SHP77 treated with DMSO at 0.1 percent for 48 hours (cell line): ENCODE results near the gene MEX3A.

ENCODE experiments used
- DNase-seq: peaks from one replicate; lab custom pipeline; 2025; lab: John Stamatoyannopoulos, UW

Gene MEX3A

GRCh38 chr1:156102633-156103511, 20.6 kb upstream of the MEX3A start:
- no peak for DNase-seq

- no peak for DNase-seq
Measured at GRCh38 chr1:156101880-156102279, 19.6 kb upstream of the MEX3A start.

- no peak for DNase-seq
Measured at GRCh38 chr1:156100205-156100995, 18.1 kb upstream of the MEX3A start.

GRCh38 chr1:156099282-156099681, 17.0 kb upstream of the MEX3A start:
- no peak for DNase-seq

- DNase-seq: no peak
Measured at GRCh38 chr1:156098784-156099183, 16.5 kb upstream of the MEX3A start.

DNA sequence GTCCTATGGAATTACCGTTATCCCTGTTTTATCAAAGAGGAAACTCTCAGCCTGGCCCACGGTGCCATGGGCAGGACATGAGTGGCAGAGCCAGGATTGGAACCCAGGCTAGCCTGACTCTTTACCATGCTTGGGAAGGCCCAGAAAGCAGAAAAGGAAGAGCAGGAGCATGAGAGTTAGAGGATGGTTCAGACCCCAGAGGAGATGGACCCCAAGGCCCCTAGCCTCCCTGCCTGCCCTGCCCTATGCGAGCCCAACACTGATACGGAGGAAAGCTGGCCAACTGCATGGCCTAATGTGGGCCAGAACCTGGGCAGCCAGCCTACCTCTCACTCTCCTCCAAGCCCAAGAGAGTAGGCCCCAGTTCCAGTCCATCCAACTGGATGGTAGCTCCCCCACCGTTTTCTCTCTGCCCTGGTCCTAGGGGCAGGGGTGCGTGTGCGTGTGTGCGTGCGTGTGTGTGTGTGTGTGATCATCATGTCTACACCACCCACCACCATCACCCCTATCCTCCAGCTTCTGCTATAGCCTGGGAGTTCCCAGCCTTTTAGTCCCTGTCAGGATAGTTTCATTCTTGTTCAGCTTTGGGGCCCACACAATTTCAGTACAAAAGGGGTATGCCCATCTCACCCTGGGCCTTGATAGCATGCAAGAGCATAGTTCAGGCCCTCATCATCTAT, 15.4 kb upstream of the MEX3A start:
- no peak for DNase-seq

DNA sequence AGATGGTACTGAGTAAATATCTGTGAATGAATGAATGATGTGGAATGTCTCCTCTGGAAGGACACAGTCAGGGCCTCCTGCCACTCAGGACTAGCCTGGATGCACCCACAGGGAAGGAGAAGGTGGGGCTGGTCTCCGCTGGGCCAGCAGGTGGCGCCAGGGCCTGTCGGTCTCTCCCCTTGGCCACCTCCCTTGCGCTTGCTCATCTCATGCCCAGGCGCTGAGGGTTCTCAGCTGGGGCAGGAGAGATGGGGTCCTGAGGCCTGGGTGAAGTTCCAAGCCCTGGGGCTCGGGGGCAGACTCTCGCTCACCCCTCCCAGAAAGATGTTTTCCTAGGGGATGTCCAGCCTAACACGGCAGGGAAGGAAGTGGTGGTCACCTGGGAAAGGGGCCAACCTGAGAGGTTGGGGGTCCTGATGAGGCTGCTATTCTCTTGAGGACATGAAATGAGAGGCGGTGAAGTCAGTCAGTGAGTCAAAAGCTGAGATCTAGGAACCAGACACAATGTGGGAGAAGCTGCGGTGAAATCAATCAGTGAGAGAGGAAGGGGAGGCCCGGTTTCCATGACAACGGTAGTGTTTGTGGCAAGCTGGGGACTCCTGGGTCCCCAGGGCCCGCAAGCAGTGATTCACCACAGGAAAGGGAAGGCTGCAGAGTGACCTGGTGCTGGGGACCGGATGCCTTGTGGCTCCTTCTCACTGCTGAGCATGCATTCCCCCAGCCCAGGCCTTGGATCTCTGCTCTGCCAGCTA, 14.6 kb upstream of the MEX3A start:
- peak; percentile 84 for DNase-seq

GRCh38 chr1:156095906-156096508, 13.7 kb upstream of the MEX3A start:
- no peak for DNase-seq

GRCh38 chr1:156091610-156092009, 9.3 kb upstream of the MEX3A start:
- DNase-seq: no peak

DNA sequence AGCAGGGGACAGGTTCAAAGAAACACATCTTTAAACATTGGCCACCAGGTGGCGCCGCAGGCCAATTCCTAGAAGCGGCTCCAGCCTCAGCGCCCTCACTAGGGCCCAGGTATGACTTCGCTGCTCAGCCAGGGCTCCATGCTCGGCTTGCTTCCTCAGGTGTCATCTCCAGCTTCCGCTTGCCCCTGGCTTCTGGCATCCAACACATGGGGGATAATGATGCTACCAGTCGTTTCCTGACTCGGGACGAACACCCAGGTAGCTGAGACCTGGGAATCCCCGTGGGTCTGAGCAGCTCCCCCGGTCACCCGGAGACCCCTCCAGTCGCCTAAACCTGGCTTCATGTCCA, 8.5 kb upstream of the MEX3A start:
- peak; percentile 65 for DNase-seq

DNA sequence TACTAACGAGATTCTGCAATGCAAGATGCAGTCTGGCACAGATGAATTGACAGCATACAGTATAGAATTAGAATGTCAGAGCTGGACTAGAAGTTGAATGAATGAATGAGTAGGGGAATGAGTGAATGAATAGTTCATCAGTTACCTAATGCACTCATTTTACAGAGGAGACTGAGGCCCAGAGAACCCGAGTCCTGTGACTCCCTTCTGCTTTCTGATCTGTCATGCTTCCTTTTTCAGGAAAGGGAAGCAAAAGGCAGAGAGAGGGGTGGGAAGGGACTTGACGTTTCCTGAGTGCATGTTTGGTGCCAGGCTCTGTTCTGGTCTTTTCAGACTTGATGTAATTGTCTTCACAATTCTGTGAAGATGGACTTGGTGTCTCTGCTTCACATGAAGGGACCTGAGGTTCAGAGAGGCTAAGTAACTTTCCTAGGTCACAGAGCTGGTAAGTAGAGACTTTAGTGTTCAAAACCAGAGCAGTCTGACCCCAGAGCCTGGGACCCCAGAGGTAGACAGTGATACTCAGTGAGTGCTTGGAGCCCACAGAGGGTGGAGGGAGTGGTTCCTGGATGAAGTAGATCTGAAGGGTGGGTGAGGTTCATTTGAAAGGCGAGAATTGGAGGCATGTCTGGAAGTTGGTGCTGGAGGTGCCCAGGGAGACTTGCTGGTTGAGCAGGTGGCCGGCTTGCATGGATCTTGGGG, 8.0 kb upstream of the MEX3A start:
- DNase-seq: no peak

GRCh38 chr1:156089704-156090103, 7.4 kb upstream of the MEX3A start:
- no peak for DNase-seq

- no peak for DNase-seq
Measured at GRCh38 chr1:156086256-156086662, 4.0 kb upstream of the MEX3A start.

GRCh38 chr1:156083800-156084790, 1.8 kb upstream of the MEX3A start:
- no peak for DNase-seq

- DNase-seq: no peak
Measured at GRCh38 chr1:156081917-156082308, 352 bp downstream of the MEX3A start.

DNA sequence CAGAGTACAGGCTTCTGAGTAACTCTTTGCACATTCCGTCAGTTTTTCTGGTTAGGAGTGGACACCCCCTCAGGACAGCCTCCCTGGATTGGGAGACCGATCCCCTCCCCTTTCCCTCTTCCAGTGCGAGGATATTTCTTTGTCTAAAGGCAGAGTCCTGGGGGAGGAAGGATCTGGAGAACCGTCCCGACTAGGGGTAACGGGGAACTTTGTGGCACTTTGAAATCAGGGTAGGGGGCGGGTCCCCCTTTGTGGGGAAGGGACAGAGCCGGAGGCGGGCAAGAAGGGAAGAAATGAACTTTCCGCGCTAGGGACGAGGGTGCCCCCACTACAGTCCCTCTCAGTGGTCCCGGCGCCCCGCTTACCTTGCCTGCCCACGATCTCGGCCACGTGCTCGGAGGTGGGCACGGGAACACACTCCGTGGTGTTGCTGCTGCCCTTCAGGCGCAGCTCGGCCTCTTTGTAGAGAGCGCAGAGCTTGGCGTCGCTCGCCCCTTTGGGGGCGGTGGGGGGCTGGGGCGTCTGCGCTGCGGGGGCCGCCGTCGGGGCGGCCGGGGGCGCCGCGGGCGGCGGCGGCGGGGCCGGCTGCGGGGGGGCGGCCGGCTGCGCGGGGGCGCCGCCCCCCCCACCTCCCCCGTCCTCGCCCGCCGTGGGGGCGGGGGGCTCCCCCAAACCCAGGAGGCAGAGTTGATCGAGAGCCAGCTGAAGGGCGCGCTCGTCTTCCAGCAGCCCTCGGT, 917 bp downstream of the MEX3A start:
- no peak for DNase-seq

DNA sequence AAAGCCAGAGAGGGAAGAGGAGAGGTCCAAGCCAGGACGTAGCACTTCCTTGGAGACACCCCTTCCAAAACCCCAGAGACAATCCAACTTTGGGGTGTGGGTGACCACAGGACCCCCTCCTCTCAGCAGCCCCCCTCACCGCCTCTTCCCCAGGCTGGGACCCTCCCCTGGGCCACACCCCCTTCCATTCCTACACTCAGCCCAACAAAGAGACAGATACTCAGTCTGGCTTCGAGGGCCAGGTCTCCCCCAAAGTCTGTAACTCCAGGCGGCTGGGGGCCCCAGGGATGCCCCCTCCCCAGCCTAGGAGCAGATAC, 1.4 kb downstream of the MEX3A start:
- no peak for DNase-seq

DNA sequence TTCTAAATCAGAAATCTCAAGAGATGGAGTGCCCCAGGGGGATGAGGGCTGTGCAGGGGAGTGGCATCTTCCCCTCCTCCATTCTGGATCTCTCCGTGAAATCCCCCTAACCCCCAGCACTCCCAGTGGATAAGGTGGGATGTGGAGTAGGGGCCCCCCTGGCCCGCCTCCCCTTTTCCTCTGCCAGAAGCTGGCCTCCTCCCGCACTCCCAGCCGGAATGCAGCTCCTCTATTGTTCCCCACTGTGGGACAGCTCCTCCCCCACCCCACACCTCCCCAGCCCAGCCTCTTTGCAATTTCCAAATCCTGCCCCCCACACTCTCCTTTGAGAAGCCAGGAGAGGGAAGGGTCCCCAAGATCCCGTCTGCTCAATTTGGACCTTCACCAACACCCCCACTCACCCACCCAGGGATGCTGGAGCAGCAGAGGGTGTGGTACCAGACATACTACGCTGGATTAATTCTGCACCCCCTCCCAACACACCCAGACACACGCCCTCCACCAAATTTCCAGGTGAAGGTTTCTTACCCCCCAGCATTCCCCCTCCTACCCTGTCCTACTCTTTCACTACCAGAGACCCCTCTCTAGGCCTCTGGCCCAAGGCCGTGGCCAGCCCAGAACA, 1.9 kb downstream of the MEX3A start:
- DNase-seq: no peak

DNA sequence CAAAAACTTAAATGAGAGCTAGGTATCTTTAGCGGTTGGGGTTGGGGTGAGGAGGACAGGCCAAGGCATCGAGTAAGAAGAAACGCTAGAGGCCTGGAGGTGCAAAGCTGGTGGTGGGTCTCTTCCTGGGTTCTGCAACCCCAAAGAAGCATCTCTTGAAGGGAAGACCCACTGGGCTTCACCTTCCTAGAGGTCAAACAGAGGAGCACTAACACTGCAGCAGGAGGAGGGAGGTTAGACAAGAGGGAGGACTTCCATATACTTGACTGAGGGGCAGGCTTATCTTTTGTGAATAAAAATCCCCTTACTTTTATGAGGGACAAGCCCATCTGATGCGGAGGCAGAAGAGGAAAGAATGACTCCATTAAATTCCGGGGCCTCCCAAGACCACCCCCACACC, 2.5 kb downstream of the MEX3A start:
- DNase-seq: no peak
